Epithelial cell of esophagus (primary cell): Measurements from ENCODE around the gene ETV6.

ENCODE experiments used
- DNase-seq: peaks from one replicate; pipeline ENCODE4 v3.0.0; 2010; ENCODE audit warnings: low read depth
- H3K4me3 ChIP-seq: 2 replicates; pipeline ENCODE4 v1.5.1; 2011; ENCODE audit warnings: mild to moderate bottlenecking, low read length, control low read depth
- CTCF ChIP-seq: IDR thresholded peaks from 2 replicates; pipeline ENCODE4 v1.5.1; 2011; ENCODE audit warnings: low read depth, mild to moderate bottlenecking, low read length, control low read depth, inconsistent platforms; ENCODE audit not compliant: insufficient read depth; ENCODE audit errors: missing control alignments

ETV6 gene

DNA sequence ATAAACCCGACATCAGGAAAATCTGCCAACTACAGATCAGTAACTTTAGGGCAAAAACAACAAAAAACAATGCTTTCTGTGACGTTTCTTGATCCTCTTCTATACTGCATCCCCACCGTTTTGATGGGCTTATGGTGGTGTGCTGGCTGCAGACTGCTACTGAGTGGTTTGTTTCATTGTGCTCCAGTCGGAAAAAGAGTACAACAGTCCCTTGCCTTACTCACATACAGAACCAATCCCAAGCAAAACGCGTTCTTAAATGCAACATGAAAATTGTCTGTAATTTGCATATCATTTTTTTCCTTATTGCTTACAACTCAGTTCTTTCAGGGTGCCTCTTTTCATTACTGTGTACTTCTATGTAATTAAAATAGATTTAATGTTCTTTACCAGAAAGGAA lies 2.3 kb downstream of the ETV6 start:
- TF ChIP-seq CTCF = no peak
- peak overlapping the region; percentile 96 for H3K4me3 ChIP-seq

DNA sequence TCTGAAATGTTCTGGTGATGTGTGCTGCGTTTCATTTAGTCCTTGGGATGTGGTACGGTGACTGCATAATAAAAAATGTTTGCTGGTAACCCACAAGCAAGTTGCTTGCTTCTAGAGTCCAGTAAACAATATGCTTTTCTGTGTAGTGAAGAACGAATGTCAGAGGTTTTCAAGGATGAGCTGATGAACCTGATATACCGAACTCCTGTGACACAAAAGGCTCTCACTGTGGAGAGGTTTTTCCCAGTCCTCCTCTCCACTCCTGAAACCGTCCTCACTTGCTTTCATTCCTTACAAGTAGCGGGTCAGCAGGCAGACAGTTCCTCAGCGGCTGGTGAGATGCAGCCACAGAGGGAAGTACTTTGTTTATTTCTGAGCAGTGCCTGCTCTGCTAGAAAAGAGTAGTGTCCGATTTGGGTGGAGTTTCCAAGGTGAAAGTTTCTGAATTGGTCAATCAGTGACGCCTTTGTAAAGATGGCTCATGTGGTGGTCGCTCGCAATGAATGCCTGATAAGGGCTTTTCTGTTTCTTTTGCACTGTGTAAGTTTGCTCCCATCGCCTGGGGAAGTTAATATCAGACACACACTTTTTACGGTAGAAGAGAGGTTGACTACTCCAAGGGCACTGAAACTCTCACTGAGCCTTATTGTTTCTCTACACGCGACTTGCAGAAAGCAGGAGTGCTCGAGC lies 3.0 kb downstream of the ETV6 start:
- DNase-seq = no peak
- H3K4me3 ChIP-seq = peak overlapping the region; percentile 96
- no peak for TF ChIP-seq CTCF

More for the DNA sequence above, 2.3 kb downstream of the ETV6 start:
- DNase-seq = no peak

DNA sequence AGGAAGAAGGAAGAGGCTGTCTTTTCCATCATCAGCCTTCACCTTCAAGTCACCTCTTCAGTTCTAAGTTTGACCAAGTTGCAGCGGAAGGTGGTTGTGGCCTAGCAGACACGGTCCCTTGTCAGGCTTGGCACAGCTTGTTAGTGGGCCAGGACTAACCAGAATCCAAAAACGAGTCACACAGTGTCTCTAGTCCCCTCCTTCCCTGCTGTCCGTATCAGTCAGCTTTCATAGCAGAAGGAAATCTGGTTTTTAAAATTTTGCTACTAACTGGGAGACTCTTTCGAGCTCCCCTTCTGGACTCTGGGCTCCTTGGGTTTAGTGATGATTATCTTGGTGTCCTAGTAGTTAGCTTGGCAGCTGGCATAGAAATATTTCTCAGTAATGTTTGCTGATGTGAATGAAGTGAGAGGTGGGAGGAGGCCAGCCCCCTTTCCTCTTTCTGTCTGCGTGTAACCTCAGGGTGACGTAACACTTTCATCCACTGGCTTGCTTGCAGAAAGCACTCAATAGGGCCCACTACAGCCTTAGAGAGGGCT lies 3.8 kb downstream of the ETV6 start:
- no peak for TF ChIP-seq CTCF
- no peak for DNase-seq
- H3K4me3 ChIP-seq = no peak overlapping the region

- DNase-seq = no peak
- no peak for TF ChIP-seq CTCF
Observed at GRCh38 chr12:11654338-11654737, 4.9 kb downstream of the ETV6 start.

DNA sequence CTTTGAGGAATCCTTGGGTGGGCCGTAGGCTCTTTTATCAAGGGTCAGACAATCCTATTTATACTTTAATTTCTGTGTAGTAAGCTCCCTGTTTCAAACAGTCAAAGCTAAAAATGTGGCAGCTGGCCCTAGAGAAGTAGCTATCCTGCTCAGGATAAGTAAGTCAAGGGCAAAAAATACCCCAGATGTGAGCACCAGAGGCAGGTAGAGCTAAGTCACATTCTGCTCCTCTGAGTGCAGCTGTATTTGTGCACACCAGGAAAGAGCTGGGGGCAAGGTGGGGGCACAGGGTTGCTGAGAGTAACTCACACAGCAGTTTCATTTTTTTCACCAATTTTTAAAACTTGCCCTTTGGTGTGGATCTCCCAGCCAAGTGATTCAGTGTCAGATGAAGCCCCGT lies 5.3 kb downstream of the ETV6 start:
- no peak for TF ChIP-seq CTCF
- no peak overlapping the region for H3K4me3 ChIP-seq
- DNase-seq = no peak

More at GRCh38 chr12:11654338-11654737, 4.9 kb downstream of the ETV6 start:
- no peak overlapping the region for H3K4me3 ChIP-seq

DNA sequence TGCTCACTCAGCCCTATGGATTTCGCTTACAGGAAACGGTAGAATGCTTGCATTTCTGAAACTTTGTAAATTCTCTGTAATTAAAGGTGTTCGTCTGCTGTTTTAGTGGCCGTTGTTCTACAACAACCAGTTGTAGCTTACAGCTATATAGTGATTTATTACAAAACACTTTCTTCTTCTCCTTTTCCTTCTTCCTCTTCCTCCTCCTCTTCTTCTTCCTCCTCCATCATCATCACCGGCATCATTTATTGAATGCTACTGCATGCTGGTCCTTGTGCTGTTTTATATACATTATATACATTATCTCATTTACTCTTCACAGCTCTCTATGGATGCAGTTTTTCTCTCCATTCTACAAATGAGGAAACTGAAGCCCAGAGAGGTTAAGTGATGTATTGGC lies 6.4 kb downstream of the ETV6 start:
- no peak for DNase-seq
- no peak for TF ChIP-seq CTCF
- H3K4me3 ChIP-seq = no peak overlapping the region

- no peak for TF ChIP-seq CTCF
- peak; percentile 78 for DNase-seq
- no peak overlapping the region for H3K4me3 ChIP-seq
Observed at GRCh38 chr12:11656550-11656949, 7.1 kb downstream of the ETV6 start.
